Heart left ventricle (tissue), 13 donors: Measurements from ENCODE around the gene COL2A1.

Experiments used
- POLR2A ChIP-seq, 2 donors: fragments of 450-650 bp; IDR thresholded peaks; one replicate each; pipeline ENCODE4 v1.6.1; 2017; ENCODE audit warnings: antibody characterized with exemption in 2 of 2, mild to moderate bottlenecking in 2 of 2, moderate library complexity in 2 of 2
- TF ChIP-seq, protein P1 (sequence below), 12 donors: fragments of 200-600 bp; sonication (generic) in 4 of 12; IDR thresholded peaks; one replicate each; pipeline versions ENCODE4 v1.5.0 to v1.8.0; 2018 to 2022; ENCODE audit warnings: antibody characterized with exemption in 12 of 12, mild to moderate bottlenecking in 5 of 12
- donor health status: ischemic (EF 13 %, LVEDD 7.1; RV severe dilation, severe dysfunction).
- donor health status: DM: no; HTN: yes; CAD: no.
- donor health status: DM: no; HTN: no; CAD: no.
- donor health status: ischemic (EF 25% LVEDD 6.9; RV normal size, moderate dysfunction).
- donor health status: ischemic (EF 25% LVEDD 5.7; RV mildly dilated, moderate dysfunction).
- donor health status: ischemic (EF 35%, LVEDD 5.7; RV mildly dilated, moderate dysfunction).
- donor health status: nonischemic (EF 11% LVEDD 7.7; RV severe dilation, severe dysfunction).
- donor health status: DM: yes; HTN: yes; CAD: no.
- donor health status: PGD.
- donor health status: ischemic (EF 29% LVEDD 5.4; RV normal size, mild dysfunction).
- donor health status: nonischemic (EF 23%, LVEDD 6.1; RV moderate dilation, normal function).

- TF ChIP-seq, protein P1, sequence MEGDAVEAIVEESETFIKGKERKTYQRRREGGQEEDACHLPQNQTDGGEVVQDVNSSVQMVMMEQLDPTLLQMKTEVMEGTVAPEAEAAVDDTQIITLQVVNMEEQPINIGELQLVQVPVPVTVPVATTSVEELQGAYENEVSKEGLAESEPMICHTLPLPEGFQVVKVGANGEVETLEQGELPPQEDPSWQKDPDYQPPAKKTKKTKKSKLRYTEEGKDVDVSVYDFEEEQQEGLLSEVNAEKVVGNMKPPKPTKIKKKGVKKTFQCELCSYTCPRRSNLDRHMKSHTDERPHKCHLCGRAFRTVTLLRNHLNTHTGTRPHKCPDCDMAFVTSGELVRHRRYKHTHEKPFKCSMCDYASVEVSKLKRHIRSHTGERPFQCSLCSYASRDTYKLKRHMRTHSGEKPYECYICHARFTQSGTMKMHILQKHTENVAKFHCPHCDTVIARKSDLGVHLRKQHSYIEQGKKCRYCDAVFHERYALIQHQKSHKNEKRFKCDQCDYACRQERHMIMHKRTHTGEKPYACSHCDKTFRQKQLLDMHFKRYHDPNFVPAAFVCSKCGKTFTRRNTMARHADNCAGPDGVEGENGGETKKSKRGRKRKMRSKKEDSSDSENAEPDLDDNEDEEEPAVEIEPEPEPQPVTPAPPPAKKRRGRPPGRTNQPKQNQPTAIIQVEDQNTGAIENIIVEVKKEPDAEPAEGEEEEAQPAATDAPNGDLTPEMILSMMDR (IDR thresholded peaks at IDR 0.05): no peak
- TF ChIP-seq POLR2A (IDR thresholded peaks at IDR 0.05): no peak
Measured at GRCh38 chr12:47985596-47986290, 18.5 kb downstream of the COL2A1 start.
